ENCODE measurements around the gene FBXW12.

Gene FBXW12

GRCh38 chr3:48402281-48402732, 30.3 kb downstream of the FBXW12 start:
- Histone ChIP-seq H3K4me1 (ENCODE audit: insufficient read depth, low read length) (no peaks in the 10 kb centered on the region), H3K27me3 (ENCODE audit: insufficient read depth, low read length) (no peaks in the 10 kb centered on the region), H3K36me3 (ENCODE audit: insufficient read depth, low read length) (peaks cover 48% of the 10 kb centered on the region), H3K4me3 (ENCODE audit: low read length) (no peak overlapping the region), H3K9ac (ENCODE audit: low read depth, low read length) (no peak overlapping the region), H3K9me3 (ENCODE audit: insufficient read depth, low read depth, low read length) (no peaks in the 10 kb centered on the region), H3K27ac (ENCODE audit: low read depth, low read length) (no peak overlapping the region)
- 92% methylated on average over 8 of the region's 8 CpGs for WGBS

GRCh38 chr3:48402907-48403306, 30.9 kb downstream of the FBXW12 start:
- H3K9ac ChIP-seq (ENCODE audit: low read depth, low read length) = no peak overlapping the region
- no peak overlapping the region for H3K27ac ChIP-seq (ENCODE audit: low read depth, low read length)
- 91% methylated on average over 3 of the region's 3 CpGs for WGBS
- H3K9me3 ChIP-seq (ENCODE audit: insufficient read depth, low read depth, low read length) = no peaks in the 10 kb centered on the region
- H3K27me3 ChIP-seq (ENCODE audit: insufficient read depth, low read length) = no peaks in the 10 kb centered on the region
- H3K4me1 ChIP-seq (ENCODE audit: insufficient read depth, low read length) = no peaks in the 10 kb centered on the region
- peaks cover 54% of the 10 kb centered on the region for H3K36me3 ChIP-seq (ENCODE audit: insufficient read depth, low read length)
- H3K4me3 ChIP-seq (ENCODE audit: low read length) = no peak overlapping the region

GRCh38 chr3:48403533-48404439, 31.8 kb downstream of the FBXW12 start:
- Histone ChIP-seq H3K9ac (ENCODE audit: low read depth, low read length) (no peak overlapping the region), H3K4me3 (ENCODE audit: low read length) (no peak overlapping the region), H3K27ac (ENCODE audit: low read depth, low read length) (no peak overlapping the region), H3K36me3 (ENCODE audit: insufficient read depth, low read length) (peaks cover 61% of the 10 kb centered on the region), H3K4me1 (ENCODE audit: insufficient read depth, low read length) (no peaks in the 10 kb centered on the region), H3K9me3 (ENCODE audit: insufficient read depth, low read depth, low read length) (no peaks in the 10 kb centered on the region), H3K27me3 (ENCODE audit: insufficient read depth, low read length) (no peaks in the 10 kb centered on the region)
- 95% methylated on average over 15 of the region's 15 CpGs for WGBS

- 94% methylated on average over 21 of the region's 21 CpGs for WGBS
- no peak overlapping the region for H3K4me3 ChIP-seq (ENCODE audit: low read length)
- H3K27me3 ChIP-seq (ENCODE audit: insufficient read depth, low read length) = no peaks in the 10 kb centered on the region
- H3K9me3 ChIP-seq (ENCODE audit: insufficient read depth, low read depth, low read length) = no peaks in the 10 kb centered on the region
- H3K27ac ChIP-seq (ENCODE audit: low read depth, low read length) = no peak overlapping the region
- peaks cover 70% of the 10 kb centered on the region for H3K36me3 ChIP-seq (ENCODE audit: insufficient read depth, low read length)
- H3K9ac ChIP-seq (ENCODE audit: low read depth, low read length) = no peak overlapping the region
- no peaks in the 10 kb centered on the region for H3K4me1 ChIP-seq (ENCODE audit: insufficient read depth, low read length)
These were observed 32.7 kb downstream of the FBXW12 start for GRCh38 chr3:48404440-48405342.

- H3K9ac ChIP-seq (ENCODE audit: low read depth, low read length) = no peak overlapping the region
- no peaks in the 10 kb centered on the region for H3K4me1 ChIP-seq (ENCODE audit: insufficient read depth, low read length)
- no peaks in the 10 kb centered on the region for H3K9me3 ChIP-seq (ENCODE audit: insufficient read depth, low read depth, low read length)
- H3K27me3 ChIP-seq (ENCODE audit: insufficient read depth, low read length) = no peaks in the 10 kb centered on the region
- no peak overlapping the region for H3K4me3 ChIP-seq (ENCODE audit: low read length)
- 94% methylated on average over 13 of the region's 13 CpGs for WGBS
- H3K36me3 ChIP-seq (ENCODE audit: insufficient read depth, low read length) = peaks cover 78% of the 10 kb centered on the region
- H3K27ac ChIP-seq (ENCODE audit: low read depth, low read length) = no peak overlapping the region
These were observed 33.4 kb downstream of the FBXW12 start for GRCh38 chr3:48405343-48405881.

GRCh38 chr3:48405971-48406370, 34.0 kb downstream of the FBXW12 start:
- WGBS = 100% methylated on average over 1 of the region's 1 CpG
- Histone ChIP-seq H3K9me3 (ENCODE audit: insufficient read depth, low read depth, low read length) (no peaks in the 10 kb centered on the region), H3K27me3 (ENCODE audit: insufficient read depth, low read length) (no peaks in the 10 kb centered on the region), H3K36me3 (ENCODE audit: insufficient read depth, low read length) (peaks cover 83% of the 10 kb centered on the region), H3K27ac (ENCODE audit: low read depth, low read length) (no peak overlapping the region), H3K9ac (ENCODE audit: low read depth, low read length) (no peak overlapping the region), H3K4me1 (ENCODE audit: insufficient read depth, low read length) (no peaks in the 10 kb centered on the region), H3K4me3 (ENCODE audit: low read length) (no peak overlapping the region)

GRCh38 chr3:48406443-48407431, 34.7 kb downstream of the FBXW12 start:
- 95% methylated on average over 18 of the region's 18 CpGs for WGBS
- H3K27ac ChIP-seq (ENCODE audit: low read depth, low read length) = no peak overlapping the region
- H3K36me3 ChIP-seq (ENCODE audit: insufficient read depth, low read length) = peaks cover 91% of the 10 kb centered on the region

GRCh38 chr3:48407542-48408099, 35.6 kb downstream of the FBXW12 start:
- no peaks in the 10 kb centered on the region for H3K4me1 ChIP-seq (ENCODE audit: insufficient read depth, low read length)
- H3K4me3 ChIP-seq (ENCODE audit: low read length) = no peak overlapping the region
- H3K9me3 ChIP-seq (ENCODE audit: insufficient read depth, low read depth, low read length) = no peaks in the 10 kb centered on the region
- no peak overlapping the region for H3K27ac ChIP-seq (ENCODE audit: low read depth, low read length)
- 93% methylated on average over 8 of the region's 8 CpGs for WGBS
- H3K27me3 ChIP-seq (ENCODE audit: insufficient read depth, low read length) = no peaks in the 10 kb centered on the region
- peaks cover 97% of the 10 kb centered on the region for H3K36me3 ChIP-seq (ENCODE audit: insufficient read depth, low read length)
- no peak overlapping the region for H3K9ac ChIP-seq (ENCODE audit: low read depth, low read length)

More at GRCh38 chr3:48406443-48407431, 34.7 kb downstream of the FBXW12 start:
- Histone ChIP-seq H3K27me3 (ENCODE audit: insufficient read depth, low read length) (no peaks in the 10 kb centered on the region), H3K9me3 (ENCODE audit: insufficient read depth, low read depth, low read length) (no peaks in the 10 kb centered on the region), H3K4me1 (ENCODE audit: insufficient read depth, low read length) (no peaks in the 10 kb centered on the region), H3K9ac (ENCODE audit: low read depth, low read length) (no peak overlapping the region), H3K4me3 (ENCODE audit: low read length) (no peak overlapping the region)

GRCh38 chr3:48408823-48409281, 36.8 kb downstream of the FBXW12 start:
- Histone ChIP-seq H3K4me3 (ENCODE audit: low read length) (no peak overlapping the region), H3K4me1 (ENCODE audit: insufficient read depth, low read length) (no peaks in the 10 kb centered on the region), H3K27ac (ENCODE audit: low read depth, low read length) (no peak overlapping the region), H3K27me3 (ENCODE audit: insufficient read depth, low read length) (no peaks in the 10 kb centered on the region), H3K36me3 (ENCODE audit: insufficient read depth, low read length) (peaks cover 98% of the 10 kb centered on the region), H3K9me3 (ENCODE audit: insufficient read depth, low read depth, low read length) (no peaks in the 10 kb centered on the region), H3K9ac (ENCODE audit: low read depth, low read length) (no peak overlapping the region)
- WGBS = 86% methylated on average over 4 of the region's 4 CpGs

Data from HUES64 (cell line).